Memory B cell (primary cell): Measurements from ENCODE around the gene TTC29.
"Not testable (repeated sequence)": the region's sequence is repeated elsewhere in the genome, so short reads cannot be mapped to it uniquely, and the experiment has no call there.

Experiments
- ATAC-seq: fragments of 150-1000 bp; cut with Tn5 transposase; 2 replicates; pipeline ENCODE4 v1.10.0; 2021; ENCODE audit warnings: low read depth, mild to moderate bottlenecking, moderate library complexity
- DNase-seq, 2 donors: peaks; one replicate each; pipeline ENCODE4 v3.0.0; 2022; ENCODE audit warnings: low spot score in 2 of 2
- H3K27ac Mint-ChIP-seq: one replicate; pipeline ENCODE4 v1.8.0; 2022; ENCODE audit warnings: mild to moderate bottlenecking, moderate library complexity, mixed read lengths
- H3K27me3 Mint-ChIP-seq: one replicate; pipeline ENCODE4 v1.8.0; 2022; ENCODE audit warnings: mixed read lengths
- H3K36me3 Mint-ChIP-seq: one replicate; pipeline ENCODE4 v1.8.0; 2022; ENCODE audit warnings: mild to moderate bottlenecking, mixed read lengths
- H3K4me1 Mint-ChIP-seq: one replicate; pipeline ENCODE4 v1.8.0; 2022; ENCODE audit warnings: mixed read lengths
- H3K4me3 Mint-ChIP-seq: one replicate; pipeline ENCODE4 v1.8.0; 2022; ENCODE audit warnings: mild to moderate bottlenecking, moderate library complexity, mixed read lengths
- H3K9me3 Mint-ChIP-seq: one replicate; pipeline ENCODE4 v1.8.0; 2022; ENCODE audit warnings: mixed read lengths

The TTC29 gene

GRCh38 chr4:146840731-146841130 lies 104.9 kb downstream of the TTC29 start:
- H3K27me3 Mint-ChIP-seq, result peaks cover 4% of the 10 kb centered on the region
- H3K27ac Mint-ChIP-seq, result no peak overlapping the region
- DNase-seq (no peak), ATAC-seq (no peak)
- H3K4me1 Mint-ChIP-seq, result no peaks in the 10 kb centered on the region
- H3K4me3 Mint-ChIP-seq, result no peak overlapping the region
- H3K9me3 Mint-ChIP-seq, result peaks cover 1% of the 10 kb centered on the region
- no peaks in the 10 kb centered on the region for H3K36me3 Mint-ChIP-seq

DNA sequence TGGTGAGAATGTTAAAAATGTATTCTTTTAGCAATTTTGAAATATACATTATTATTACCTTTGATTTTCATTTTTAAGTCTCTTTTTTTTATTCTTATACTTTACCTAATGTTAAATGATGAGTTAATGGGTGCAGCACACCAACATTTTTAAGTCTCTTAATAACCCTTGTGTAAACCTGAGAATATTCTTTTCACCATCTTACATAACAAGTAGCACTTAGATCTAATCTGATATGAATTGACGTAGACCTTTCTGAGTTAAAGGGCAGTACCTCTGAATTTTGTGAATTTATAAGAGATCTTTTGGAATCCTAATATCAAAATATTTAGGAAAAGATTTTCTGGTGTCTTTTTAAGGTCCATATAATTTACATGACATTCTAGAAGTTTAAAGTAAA lies 110.6 kb downstream of the TTC29 start:
- DNase-seq (no peak), ATAC-seq (no peak)
- no peaks in the 10 kb centered on the region for H3K36me3 Mint-ChIP-seq
- H3K27me3 Mint-ChIP-seq, result peaks cover 2% of the 10 kb centered on the region
- no peak overlapping the region for H3K27ac Mint-ChIP-seq
- H3K4me3 Mint-ChIP-seq, result no peak overlapping the region
- no peaks in the 10 kb centered on the region for H3K4me1 Mint-ChIP-seq
- H3K9me3 Mint-ChIP-seq, result no peaks in the 10 kb centered on the region

DNA sequence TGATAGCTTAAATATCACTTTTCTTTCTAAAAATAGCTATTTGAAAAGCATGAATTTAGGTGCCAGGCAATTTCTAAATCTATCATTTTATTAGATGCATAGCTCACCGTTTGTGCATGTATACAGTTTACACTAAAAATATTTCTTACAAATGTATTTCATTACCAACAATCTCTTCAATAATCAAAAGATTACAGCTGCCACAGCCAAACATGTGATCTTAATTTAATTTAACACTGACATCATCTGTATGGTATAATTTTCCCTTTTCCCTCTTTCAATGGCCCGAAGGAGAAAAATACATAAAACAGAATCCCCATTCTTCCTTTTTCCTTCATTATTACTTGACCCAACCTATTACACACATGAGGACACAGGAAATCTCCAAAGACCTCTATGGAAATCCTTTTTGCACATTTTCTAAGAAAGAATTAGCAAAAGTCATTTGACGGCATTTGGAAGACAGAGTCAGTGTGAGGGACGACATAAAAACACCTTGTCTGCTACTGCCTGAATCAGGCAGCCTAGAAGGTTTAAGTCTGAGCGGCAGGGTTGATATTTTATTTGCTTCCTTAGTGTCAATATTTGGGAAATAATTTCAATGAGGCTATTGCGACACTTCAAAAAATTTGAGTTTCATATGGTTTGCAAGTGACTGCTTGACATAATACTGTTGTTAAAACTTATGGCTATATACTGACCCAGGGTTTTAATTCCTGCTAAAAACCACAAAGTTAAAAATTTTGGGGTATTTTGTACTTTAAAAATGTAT lies 111.2 kb downstream of the TTC29 start:
- Mint-ChIP-seq H3K36me3 (no peaks in the 10 kb centered on the region), H3K27ac (no peak overlapping the region), H3K27me3 (peaks cover 2% of the 10 kb centered on the region), H3K9me3 (no peaks in the 10 kb centered on the region), H3K4me1 (no peaks in the 10 kb centered on the region), H3K4me3 (no peak overlapping the region)
- no peak for DNase-seq
- ATAC-seq, result no peak

DNA sequence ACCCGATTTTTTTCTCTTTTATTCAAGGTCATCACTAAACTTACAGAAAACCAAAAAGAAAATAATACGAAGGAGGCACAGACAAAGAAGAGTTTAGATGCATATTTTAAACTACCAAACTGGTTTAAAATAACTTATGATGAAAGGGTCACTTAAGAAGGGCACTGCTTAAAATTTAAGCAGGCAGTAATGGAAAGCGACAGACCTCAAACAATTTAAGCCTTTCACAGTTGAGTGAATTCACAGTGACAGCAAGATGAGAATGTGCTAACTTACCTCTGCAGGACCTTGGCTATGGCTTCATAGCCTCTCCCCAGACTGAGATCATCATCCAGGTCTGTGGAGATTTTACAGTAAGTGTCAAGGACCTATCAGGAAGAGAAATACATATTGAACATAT lies 112.1 kb downstream of the TTC29 start:
- no peaks in the 10 kb centered on the region for H3K36me3 Mint-ChIP-seq
- DNase-seq (no peak), ATAC-seq (no peak)
- H3K4me1 Mint-ChIP-seq, result no peaks in the 10 kb centered on the region
- H3K27ac Mint-ChIP-seq, result no peak overlapping the region
- H3K9me3 Mint-ChIP-seq, result no peaks in the 10 kb centered on the region
- H3K4me3 Mint-ChIP-seq, result no peak overlapping the region
- peaks cover 2% of the 10 kb centered on the region for H3K27me3 Mint-ChIP-seq

DNA sequence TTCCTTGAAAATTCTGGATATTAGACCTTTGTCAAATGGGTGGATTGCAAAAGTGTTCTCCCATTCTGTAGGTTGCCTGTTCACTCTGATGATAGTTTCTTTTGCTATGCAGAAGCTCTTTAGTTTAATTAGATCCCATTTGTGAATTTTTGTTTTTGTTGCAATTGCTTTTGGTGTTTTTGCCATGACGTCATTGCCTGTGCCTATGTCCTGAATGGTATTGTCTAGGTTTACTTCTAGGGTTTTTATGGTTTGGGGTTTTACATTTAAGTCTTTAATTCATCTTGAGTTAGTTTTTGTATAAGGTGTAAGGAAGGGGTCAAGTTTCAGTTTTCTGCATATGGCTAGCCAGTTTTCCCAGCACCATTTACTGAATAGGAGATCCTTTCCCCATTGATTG lies 122.7 kb downstream of the TTC29 start:
- not testable (repeated sequence) for H3K27me3 Mint-ChIP-seq, DNase-seq, H3K4me3 Mint-ChIP-seq, ATAC-seq, H3K36me3 Mint-ChIP-seq, H3K27ac Mint-ChIP-seq, H3K4me1 Mint-ChIP-seq
- peaks cover 13% of the 10 kb centered on the region for H3K9me3 Mint-ChIP-seq

- ATAC-seq, result no peak
- peaks cover 6% of the 10 kb centered on the region for H3K27me3 Mint-ChIP-seq
- DNase-seq, result no peak
- no peak overlapping the region for H3K27ac Mint-ChIP-seq
- H3K36me3 Mint-ChIP-seq, result peaks cover 3% of the 10 kb centered on the region
- no peaks in the 10 kb centered on the region for H3K4me1 Mint-ChIP-seq
- peaks cover 6% of the 10 kb centered on the region for H3K9me3 Mint-ChIP-seq
- no peak overlapping the region for H3K4me3 Mint-ChIP-seq
Observed at GRCh38 chr4:146814750-146815149, 130.9 kb downstream of the TTC29 start.

- Mint-ChIP-seq H3K4me1 (no peaks in the 10 kb centered on the region), H3K9me3 (no peaks in the 10 kb centered on the region), H3K27me3 (peaks cover 4% of the 10 kb centered on the region), H3K36me3 (no peaks in the 10 kb centered on the region), H3K4me3 (no peak overlapping the region), H3K27ac (no peak overlapping the region)
- ATAC-seq (no peak), DNase-seq (no peak)
Observed at GRCh38 chr4:146795711-146796110, 150.0 kb downstream of the TTC29 start.

DNA sequence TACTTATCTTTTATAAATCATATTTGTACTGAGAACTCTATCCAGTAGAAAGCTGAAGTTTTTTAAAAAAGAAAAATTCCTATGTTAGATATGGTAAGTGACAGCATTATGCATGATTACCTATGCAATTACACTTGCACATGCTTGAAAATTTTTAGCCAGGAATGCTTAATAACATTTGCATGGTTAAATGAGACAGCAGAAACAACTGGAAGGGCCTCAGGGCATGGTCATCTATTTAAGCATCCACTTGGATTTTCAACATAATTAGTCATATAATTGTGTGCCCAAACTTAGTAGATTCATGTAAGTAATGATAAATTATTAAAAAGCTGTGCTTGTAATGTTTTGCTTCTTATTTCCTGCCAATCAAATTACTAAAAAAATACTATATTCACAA lies 151.9 kb downstream of the TTC29 start:
- DNase-seq, result no peak
- no peak overlapping the region for H3K4me3 Mint-ChIP-seq
- no peaks in the 10 kb centered on the region for H3K9me3 Mint-ChIP-seq
- H3K4me1 Mint-ChIP-seq, result no peaks in the 10 kb centered on the region
- no peak overlapping the region for H3K27ac Mint-ChIP-seq
- H3K27me3 Mint-ChIP-seq, result peaks cover 2% of the 10 kb centered on the region
- ATAC-seq, result no peak
- no peaks in the 10 kb centered on the region for H3K36me3 Mint-ChIP-seq

DNA sequence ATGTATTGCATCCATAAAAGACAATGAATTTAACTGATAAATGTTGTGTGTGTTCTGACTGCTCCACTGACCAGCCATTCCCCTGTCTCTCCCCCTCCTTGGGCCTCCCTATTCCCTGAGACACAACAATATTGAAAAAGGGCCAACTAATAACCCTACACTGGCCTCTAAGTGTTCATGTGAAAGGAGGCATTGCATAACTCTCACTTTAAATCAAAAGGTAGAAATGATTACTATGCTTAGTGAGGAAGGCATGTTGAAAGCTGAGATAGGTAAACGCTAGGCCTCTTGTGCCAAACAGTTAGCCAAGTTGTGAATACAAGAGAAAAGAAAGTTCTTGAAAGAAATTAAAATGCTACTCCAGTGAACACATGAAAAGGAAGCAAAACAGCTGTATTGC lies 154.2 kb downstream of the TTC29 start:
- Mint-ChIP-seq H3K4me1 (no peaks in the 10 kb centered on the region), H3K36me3 (no peaks in the 10 kb centered on the region), H3K27ac (no peak overlapping the region), H3K4me3 (no peak overlapping the region), H3K9me3 (no peaks in the 10 kb centered on the region), H3K27me3 (peaks cover 2% of the 10 kb centered on the region)
- ATAC-seq, result no peak
- no peak for DNase-seq

DNA sequence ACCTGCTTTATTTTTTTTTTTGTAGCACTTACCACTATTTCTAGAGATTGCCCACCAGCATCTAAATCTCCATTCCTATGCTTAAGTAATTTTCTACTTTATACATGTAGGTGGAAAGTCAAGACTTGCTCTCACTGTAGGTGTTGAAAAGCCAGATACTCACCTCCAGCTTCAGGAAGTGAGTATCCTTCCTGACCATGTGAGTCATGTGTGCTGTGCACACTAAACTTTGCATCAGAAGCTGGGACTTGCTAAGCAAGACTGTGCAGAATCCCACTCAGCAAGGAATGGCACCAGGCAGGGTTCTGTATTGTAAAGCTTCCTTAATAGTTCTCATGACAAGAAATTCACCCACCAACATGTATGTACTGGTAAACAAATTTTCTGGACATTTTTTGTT lies 155.1 kb downstream of the TTC29 start:
- Mint-ChIP-seq H3K4me1 (no peaks in the 10 kb centered on the region), H3K4me3 (no peak overlapping the region), H3K36me3 (no peaks in the 10 kb centered on the region), H3K27ac (no peak overlapping the region), H3K9me3 (no peaks in the 10 kb centered on the region), H3K27me3 (peaks cover 2% of the 10 kb centered on the region)
- ATAC-seq (no peak), DNase-seq (no peak)

DNA sequence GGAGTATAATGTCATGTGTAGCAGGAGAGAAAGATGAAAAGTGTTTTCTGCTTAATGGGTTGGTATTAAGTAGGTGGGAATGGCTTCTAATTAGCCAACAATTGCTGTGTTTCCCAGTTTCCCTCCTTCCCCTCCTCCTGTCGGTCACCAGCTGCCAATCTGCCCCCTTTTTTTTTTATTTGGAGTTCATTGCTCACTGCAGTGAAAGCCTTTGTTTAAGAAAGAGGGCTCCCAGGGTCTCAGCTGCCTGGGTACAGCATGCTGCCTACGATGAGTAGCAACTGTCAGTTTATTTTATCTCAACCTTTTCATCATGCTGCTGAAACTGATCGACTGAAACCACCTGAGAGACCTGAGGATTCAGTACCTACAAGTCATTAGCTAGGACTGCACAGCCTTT lies 157.9 kb downstream of the TTC29 start:
- no peak for DNase-seq
- no peak overlapping the region for H3K27ac Mint-ChIP-seq
- no peak overlapping the region for H3K4me3 Mint-ChIP-seq
- peaks cover 1% of the 10 kb centered on the region for H3K27me3 Mint-ChIP-seq
- H3K36me3 Mint-ChIP-seq, result no peaks in the 10 kb centered on the region
- H3K9me3 Mint-ChIP-seq, result no peaks in the 10 kb centered on the region
- ATAC-seq, result no peak
- no peaks in the 10 kb centered on the region for H3K4me1 Mint-ChIP-seq

- ATAC-seq, result no peak
- Mint-ChIP-seq H3K4me1 (no peaks in the 10 kb centered on the region), H3K9me3 (no peaks in the 10 kb centered on the region), H3K36me3 (no peaks in the 10 kb centered on the region), H3K27me3 (peaks cover 3% of the 10 kb centered on the region), H3K4me3 (no peak overlapping the region), H3K27ac (no peak overlapping the region)
- no peak for DNase-seq
Observed at GRCh38 chr4:146776691-146777090, 169.0 kb downstream of the TTC29 start.

DNA sequence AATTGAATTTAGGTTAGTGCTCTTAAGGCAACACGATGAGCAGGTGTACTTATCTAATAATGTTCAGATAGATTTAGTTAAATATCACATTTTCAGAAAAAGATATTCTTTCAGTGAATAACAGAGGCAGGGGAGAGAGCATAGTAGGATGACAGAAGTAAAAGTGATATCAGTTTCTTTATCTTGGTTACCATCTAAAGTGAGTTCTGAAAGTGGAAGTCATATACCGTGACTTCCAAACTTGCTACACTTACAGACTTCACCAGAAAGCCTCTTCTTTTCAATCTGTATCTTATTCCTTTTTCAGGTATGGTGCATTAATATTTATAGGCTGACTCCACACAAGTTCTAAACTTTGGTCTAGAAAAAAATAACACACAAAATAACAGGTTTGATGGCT lies 182.1 kb downstream of the TTC29 start:
- Mint-ChIP-seq H3K27me3 (peaks cover 3% of the 10 kb centered on the region), H3K9me3 (peaks cover 4% of the 10 kb centered on the region), H3K4me1 (no peaks in the 10 kb centered on the region), H3K36me3 (no peaks in the 10 kb centered on the region), H3K27ac (no peak overlapping the region), H3K4me3 (no peak overlapping the region)
- ATAC-seq (no peak), DNase-seq (no peak)

DNA sequence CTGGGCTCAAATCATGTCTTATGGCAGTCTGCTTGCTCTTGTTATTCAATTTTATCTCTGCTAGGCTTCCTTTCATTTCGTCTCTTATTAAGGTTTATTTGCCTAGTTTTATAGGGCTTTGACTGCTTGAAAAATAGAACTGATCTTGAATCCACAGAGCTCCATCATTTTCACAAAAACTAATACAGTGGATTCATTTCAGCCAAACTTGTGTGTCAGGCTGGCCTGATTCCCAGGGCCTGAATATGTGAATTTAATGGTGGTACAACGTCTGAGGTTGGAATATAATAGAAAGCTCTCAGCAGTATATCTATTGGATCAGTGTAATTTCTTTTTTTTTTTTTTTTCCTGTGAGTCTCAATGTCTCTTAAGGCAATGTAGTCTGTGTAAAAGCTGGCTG lies 183.6 kb downstream of the TTC29 start:
- Mint-ChIP-seq H3K4me3 (no peak overlapping the region), H3K36me3 (no peaks in the 10 kb centered on the region), H3K27me3 (peaks cover 3% of the 10 kb centered on the region), H3K27ac (no peak overlapping the region), H3K4me1 (no peaks in the 10 kb centered on the region), H3K9me3 (peaks cover 10% of the 10 kb centered on the region)
- DNase-seq, result no peak
- ATAC-seq, result no peak

DNA sequence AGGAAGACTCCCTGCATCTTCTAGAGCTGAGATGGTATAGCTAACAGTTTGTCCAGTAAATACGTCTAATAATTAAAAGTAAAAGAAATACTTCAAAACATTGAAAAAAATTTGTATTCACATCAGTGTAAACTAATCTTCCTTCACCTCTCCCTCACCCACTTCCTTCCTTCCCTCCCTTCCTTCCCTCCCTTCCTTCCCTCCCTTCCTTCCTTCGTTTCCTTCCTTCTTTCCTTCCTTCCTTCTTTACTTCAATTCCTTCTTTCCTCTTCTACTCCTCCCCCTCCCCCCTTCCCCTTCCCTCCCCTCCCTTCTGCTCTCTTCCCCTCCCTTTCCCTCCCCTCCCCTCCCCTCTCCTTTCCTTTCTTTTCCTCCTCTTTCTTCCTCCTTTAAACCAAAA lies 203.2 kb downstream of the TTC29 start:
- Mint-ChIP-seq H3K4me1 (no peaks in the 10 kb centered on the region), H3K9me3 (peaks cover 2% of the 10 kb centered on the region), H3K27ac (no peak overlapping the region), H3K36me3 (no peaks in the 10 kb centered on the region), H3K4me3 (no peak overlapping the region), H3K27me3 (peaks cover 7% of the 10 kb centered on the region)
- ATAC-seq, result no peak
- no peak for DNase-seq
